Ishikawa (cell line): ENCODE data around the gene MOB3C.

Source experiments
- CEBPB ChIP-seq: IDR thresholded peaks from 2 replicates; pipeline ENCODE4 v1.6.1; 2012
- EGR1 ChIP-seq: IDR thresholded peaks from 2 replicates; pipeline ENCODE4 v1.6.1; 2012

GRCh38 chr1:46587069-46587468, 29.5 kb downstream of the MOB3C start:
- no peak for TF ChIP-seq CEBPB
- no peak for TF ChIP-seq EGR1
